Measurements from ENCODE around the gene LCLAT1.

LCLAT1 gene

GRCh38 chr2:30527411-30527810 is 80.4 kb downstream of the LCLAT1 start:
- no peak for DNase-seq

- no peak for DNase-seq
Observed at GRCh38 chr2:30527859-30528258, 80.8 kb downstream of the LCLAT1 start.

- no peak for DNase-seq
Observed at GRCh38 chr2:30530346-30530745, 83.3 kb downstream of the LCLAT1 start.

- DNase-seq = no peak
Observed at GRCh38 chr2:30541680-30542079, 94.6 kb downstream of the LCLAT1 start.

GRCh38 chr2:30545875-30546274 is 98.8 kb downstream of the LCLAT1 start:
- no peak for DNase-seq

GRCh38 chr2:30548386-30548785 is 101.3 kb downstream of the LCLAT1 start:
- DNase-seq = no peak

GRCh38 chr2:30549096-30549495 is 102.0 kb downstream of the LCLAT1 start:
- no peak for DNase-seq

GRCh38 chr2:30559544-30560275 is 112.7 kb downstream of the LCLAT1 start:
- DNase-seq = no peak

- DNase-seq = no peak
Observed at GRCh38 chr2:30561349-30561748, 114.3 kb downstream of the LCLAT1 start.

- peak; percentile 20 for DNase-seq
Observed at GRCh38 chr2:30565851-30566358, 118.9 kb downstream of the LCLAT1 start.

- DNase-seq = no peak
Observed at GRCh38 chr2:30566631-30567030, 119.6 kb downstream of the LCLAT1 start.

GRCh38 chr2:30567317-30567716 is 120.3 kb downstream of the LCLAT1 start:
- DNase-seq = no peak

GRCh38 chr2:30569946-30570345 is 122.9 kb downstream of the LCLAT1 start:
- DNase-seq = no peak

GRCh38 chr2:30577151-30577550 is 130.1 kb downstream of the LCLAT1 start:
- DNase-seq = no peak

- no peak for DNase-seq
Observed at GRCh38 chr2:30580391-30580790, 133.3 kb downstream of the LCLAT1 start.

- no peak for DNase-seq
Observed at GRCh38 chr2:30582521-30582920, 135.5 kb downstream of the LCLAT1 start.

GRCh38 chr2:30583204-30583749 is 136.2 kb downstream of the LCLAT1 start:
- no peak for DNase-seq

GRCh38 chr2:30584116-30584515 is 137.1 kb downstream of the LCLAT1 start:
- DNase-seq = no peak

- no peak for DNase-seq
Observed at GRCh38 chr2:30588994-30589393, 141.9 kb downstream of the LCLAT1 start.

GRCh38 chr2:30590407-30590806 is 143.4 kb downstream of the LCLAT1 start:
- no peak for DNase-seq

GRCh38 chr2:30591186-30591585 is 144.1 kb downstream of the LCLAT1 start:
- DNase-seq = no peak

- DNase-seq = no peak
Observed at GRCh38 chr2:30601375-30601774, 154.3 kb downstream of the LCLAT1 start.

GRCh38 chr2:30605197-30605596 is 158.2 kb downstream of the LCLAT1 start:
- no peak for DNase-seq

- no peak for DNase-seq
Observed at GRCh38 chr2:30608643-30609042, 161.6 kb downstream of the LCLAT1 start.

- DNase-seq = no peak
Observed at GRCh38 chr2:30611583-30611982, 164.5 kb downstream of the LCLAT1 start.
